K562 (cell line): ENCODE measurements around the gene NDUFS8. TPM values are rescaled to one million over a fixed set of nuclear protein-coding genes. Genes with fewer than 3 reads are reported as not detected.

Experiments
- ATF4 ChIP-seq: fragments of 450-650 bp; formaldehyde crosslinking; IDR thresholded peaks from 2 replicates; pipeline ENCODE4 v1.4.0; 2022; ENCODE audit warnings: mild to moderate bottlenecking, moderate library complexity
- CTCFL ChIP-seq: IDR thresholded peaks from 2 replicates; pipeline ENCODE4 v1.6.1; 2011; ENCODE audit warnings: borderline replicate concordance, low read depth, mild to moderate bottlenecking, moderate library complexity, low read length; ENCODE audit not compliant: insufficient read depth, poor library complexity, severe bottlenecking
- EWSR1 ChIP-seq: fragments of 450-650 bp; IDR thresholded peaks from 2 replicates; pipeline ENCODE4 v1.6.1; 2018; ENCODE audit warnings: borderline replicate concordance, mild to moderate bottlenecking, low read depth, moderate library complexity; ENCODE audit not compliant: partially characterized antibody
- FOXP4 ChIP-seq: sonication (generic); formaldehyde crosslinking; IDR thresholded peaks from 2 replicates; pipeline ENCODE4 v1.8.0; 2022; ENCODE audit warnings: mild to moderate bottlenecking, missing genetic modification reagents, borderline replicate concordance
- KAT8 ChIP-seq: fragments of 450-650 bp; IDR thresholded peaks from 2 replicates; pipeline ENCODE4 v1.6.1; 2016; ENCODE audit warnings: low read depth, mild to moderate bottlenecking
- NBN ChIP-seq: fragments of 450-650 bp; IDR thresholded peaks from 2 replicates; pipeline ENCODE4 v1.6.1; 2016; ENCODE audit warnings: low read depth, mild to moderate bottlenecking
- POLR2AphosphoS5 ChIP-seq: IDR thresholded peaks from 2 replicates; pipeline ENCODE4 v1.6.1; 2011; ENCODE audit warnings: mild to moderate bottlenecking, low read depth, low read length, moderate library complexity; ENCODE audit not compliant: control insufficient read depth, insufficient read depth
- RBM22 ChIP-seq: fragments of 200-400 bp; formaldehyde crosslinking; IDR thresholded peaks from 2 replicates; pipeline ENCODE4 v1.6.1; 2018; ENCODE audit warnings: low read length, low read depth; ENCODE audit not compliant: poor library complexity, severe bottlenecking
- RCOR1 ChIP-seq, 2 experiments: IDR thresholded peaks; 2 replicates each; pipeline ENCODE4 v1.6.1; 2012; ENCODE audit warnings: low read depth in 2 of 2, low read length in 2 of 2, borderline replicate concordance in 1 of 2, improper control_type of control experiment in 1 of 2
- SAP30 ChIP-seq: fragments of 200-600 bp; sonication (generic); IDR thresholded peaks from 2 replicates; pipeline ENCODE4 v1.6.1; 2012; ENCODE audit warnings: borderline replicate concordance, low read depth, mild to moderate bottlenecking, moderate library complexity, low read length, control low read depth, inconsistent platforms; ENCODE audit not compliant: insufficient read depth, poor library complexity, severe bottlenecking
- ZFP91 ChIP-seq: sonication (generic); formaldehyde crosslinking; IDR thresholded peaks from 2 replicates; pipeline ENCODE4 v1.8.0; 2022; ENCODE audit warnings: mild to moderate bottlenecking, missing genetic modification reagents
- ZNF280B ChIP-seq: fragments of 250-450 bp; sonication (Bioruptor Pico); IDR thresholded peaks from 2 replicates; pipeline ENCODE4 v1.5.1; 2021; ENCODE audit warnings: mild to moderate bottlenecking
- ZNF512 ChIP-seq: IDR thresholded peaks from 2 replicates; pipeline ENCODE4 v1.6.1; 2016; ENCODE audit warnings: missing genetic modification characterization, missing compliant biosample characterization
- ZNF57 ChIP-seq: fragments of 450-650 bp; formaldehyde crosslinking; IDR thresholded peaks from 2 replicates; pipeline ENCODE4 v1.4.0; 2020; ENCODE audit warnings: mild to moderate bottlenecking, moderate library complexity
- polyA plus RNA-seq, 8 experiments: library from polyadenylated mRNA; depleted of rRNA in 4 of 8; stranded (reverse) in 5 of 8; unstranded in 3 of 8; fragments of >200 nt; fragmentation: Nextera tagmentation in 2 of 8; fragmentation: Illumina TruSeq in 1 of 8; extraction: Ambion mirVana in 2 of 8; extraction: Trizol in 1 of 8; gene quantifications; 2 replicates each; pipeline versions ENCODE4 v1.2.1 to v1.2.3, GENCODE V29; 2011 to 2014; ENCODE audit warnings: inconsistent platforms in 1 of 8, missing spikeins in 1 of 8
- total RNA-seq, 7 experiments: library from RNA; depleted of rRNA in 6 of 7; stranded (reverse); fragments of >200 nt in 6 of 7; fragmentation: Illumina TruSeq in 2 of 7; extraction: Trizol in 2 of 7; gene quantifications; 2 replicates each; pipeline versions ENCODE4 v1.2.1 to v1.2.3, GENCODE V29; 2011 to 2021; ENCODE audit warnings: low replicate concordance in 1 of 7

The NDUFS8 gene
- total and polyA plus RNA-seq, 9 of the 15 experiments (the other 6 are each of a cell fraction or from before 2014, with no cell fraction given) = 36.5 to 351 (median 101) TPM

GRCh38 chr11:68038718-68039525, 8.4 kb downstream of the NDUFS8 start, which contains the start of gene TCIRG1 (continued):
- TF ChIP-seq ZFP91 (no peak), NBN (no peak), EWSR1 (no peak), POLR2AphosphoS5 (peak; percentile 36; the same call in 1 of the 2 replicates), RBM22 (peak; percentile 27), ZNF280B (CRISPR knock-in tag) (no peak), ZNF512 (tag) (no peak), CTCFL (no peak), RCOR1 (IDR thresholded peaks at IDR 0.05; ENCODE audit: borderline replicate concordance in 1 of 2, low read depth in 2 of 2, low read length in 2 of 2) (peak; percentile 76 to 94; a peak in 3 of 4 replicates), ATF4 (CRISPR knock-in tag) (no peak), ZNF57 (CRISPR knock-in tag) (no peak), SAP30 (peak; percentile 51), FOXP4 (0 out of 2 replicates have a peak, but pooled peaks have one; percentile 17), KAT8 (no peak)
